Stimulated activated CD4-positive, alpha-beta T cell treated with anti-CD3 and anti-CD28 coated beads, Interleukin-12 subunit alpha, Interleukin-12 subunit beta, amount 100 ng/mL, for 48 hours (primary cell): ENCODE measurements around the gene IGFALS.
A peak's percentile ranks its signal among the peaks of the same experiment; 100 is the strongest.

Experiments used
- DNase-seq, 3 donors: peaks; one replicate each; pipeline ENCODE4 v3.0.0-alpha.2; 2020; ENCODE audit warnings: low read depth in 2 of 3, low spot score in 1 of 3

The IGFALS gene

GRCh38 chr16:1777375-1778199, 15.9 kb downstream of the IGFALS start:
- DNase-seq: no peak

- no peak for DNase-seq
Observed at GRCh38 chr16:1776991-1777374, 16.5 kb downstream of the IGFALS start.

- DNase-seq: no peak
Observed at GRCh38 chr16:1776672-1776955, 16.9 kb downstream of the IGFALS start.

- no peak for DNase-seq
Observed at GRCh38 chr16:1775846-1776671, 17.4 kb downstream of the IGFALS start.

- DNase-seq: no peak
Observed at GRCh38 chr16:1775006-1775845, 18.3 kb downstream of the IGFALS start.

- no peak for DNase-seq
Observed at GRCh38 chr16:1774448-1774780, 19.1 kb downstream of the IGFALS start.

- peak in 2 of 3 donors; percentile 8 to 16 for DNase-seq
Observed at GRCh38 chr16:1773703-1774447, 19.6 kb downstream of the IGFALS start.

- peak; percentile 65 to 75 (median 72) for DNase-seq
Observed at GRCh38 chr16:1772908-1773702, 20.4 kb downstream of the IGFALS start, which contains the start of gene MRPS34. Gene MRPS34 (minus strand): TSS chr16:1773134. CDS start chr16:1773119, 15 bp downstream.

- DNase-seq: peak; percentile 40 to 47 (median 41)
Observed at GRCh38 chr16:1772362-1772907, 21.1 kb downstream of the IGFALS start, which contains the start of gene EME2. Gene EME2 (plus strand): TSS chr16:1772810. CDS start chr16:1773228, 418 bp downstream.

- DNase-seq: no peak
Observed at GRCh38 chr16:1771864-1772361, 21.6 kb downstream of the IGFALS start.

GRCh38 chr16:1771188-1771863, 22.2 kb downstream of the IGFALS start, which contains the start of gene NME3:
Gene NME3 (minus strand): TSS chr16:1771543. CDS start chr16:1771534, 9 bp downstream.
- DNase-seq: peak; percentile 54 to 79 (median 77)

- peak in 2 of 3 donors; percentile 39 to 51 for DNase-seq
Observed at GRCh38 chr16:1770328-1771187, 22.9 kb downstream of the IGFALS start.

- no peak for DNase-seq
Observed at GRCh38 chr16:1769402-1770300, 23.9 kb downstream of the IGFALS start.

- DNase-seq: no peak
Observed at GRCh38 chr16:1768767-1769401, 24.6 kb downstream of the IGFALS start.

- no peak for DNase-seq
Observed at GRCh38 chr16:1768061-1768766, 25.3 kb downstream of the IGFALS start.
